Mesendoderm (in vitro differentiated cells): ENCODE measurements around the gene NLRP7.
"Not testable (repeated sequence)": the region's sequence is repeated elsewhere in the genome, so short reads cannot be mapped to it uniquely, and the experiment has no call there.

Experiments used
- DNase-seq: peaks from one replicate; pipeline ENCODE4 v3.0.0; 2013
- H2AK5ac ChIP-seq: 2 replicates; pipeline ENCODE4 v1.6.1; 2013; ENCODE audit warnings: low read length, inconsistent platforms
- H2BK120ac ChIP-seq: 2 replicates; pipeline ENCODE4 v1.6.1; 2013; ENCODE audit warnings: low read depth, mild to moderate bottlenecking, low read length, moderate library complexity, mixed read lengths
- H2BK15ac ChIP-seq: replicated peaks from 2 replicates; pipeline ENCODE4 v1.6.1; 2013; ENCODE audit warnings: low read depth, mild to moderate bottlenecking, moderate library complexity
- H2BK5ac ChIP-seq: 2 replicates; pipeline ENCODE4 v1.6.1; 2013; ENCODE audit warnings: low read length, inconsistent platforms
- H3K18ac ChIP-seq: 2 replicates; pipeline ENCODE4 v1.6.1; 2013; ENCODE audit warnings: mild to moderate bottlenecking, low read length, mixed read lengths
- H3K23ac ChIP-seq: one replicate; pipeline ENCODE4 v1.6.1; 2013; ENCODE audit warnings: low read length
- H3K27ac ChIP-seq: 2 replicates; pipeline ENCODE4 v1.5.1; 2013; ENCODE audit warnings: low read depth, mild to moderate bottlenecking, inconsistent platforms, low read length, moderate library complexity
- H3K27me3 ChIP-seq: 2 replicates; pipeline ENCODE4 v1.6.1; 2013; ENCODE audit warnings: low read length, control low read depth, mild to moderate bottlenecking, inconsistent platforms; ENCODE audit not compliant: insufficient read depth, poor library complexity
- H3K36me3 ChIP-seq: 2 replicates; pipeline ENCODE4 v1.6.1; 2013; ENCODE audit warnings: low read length, inconsistent platforms; ENCODE audit not compliant: control insufficient read depth, insufficient read depth
- H3K4ac ChIP-seq: one replicate; pipeline ENCODE4 v1.6.1; 2013; ENCODE audit warnings: low read depth, mild to moderate bottlenecking, low read length, moderate library complexity
- H3K4me1 ChIP-seq: 2 replicates; pipeline ENCODE4 v1.6.1; 2013; ENCODE audit warnings: low read depth, low read length, inconsistent platforms; ENCODE audit not compliant: control insufficient read depth
- H3K4me2 ChIP-seq: 2 replicates; pipeline ENCODE4 v1.6.1; 2013; ENCODE audit warnings: low read length
- H3K4me3 ChIP-seq: 2 replicates; pipeline ENCODE4 v1.5.1; 2013; ENCODE audit warnings: mild to moderate bottlenecking, low read length
- H3K56ac ChIP-seq: one replicate; pipeline ENCODE4 v1.6.1; 2013; ENCODE audit warnings: low read length
- H3K79me1 ChIP-seq: 2 replicates; pipeline ENCODE4 v1.6.1; 2013; ENCODE audit warnings: low read length, inconsistent platforms
- H3K79me2 ChIP-seq: 2 replicates; pipeline ENCODE4 v1.6.1; 2013; ENCODE audit warnings: mild to moderate bottlenecking, low read length; ENCODE audit not compliant: control insufficient read depth, insufficient read depth
- H3K9ac ChIP-seq: 2 replicates; pipeline ENCODE4 v1.6.1; 2013; ENCODE audit warnings: low read length, inconsistent platforms
- H4K5ac ChIP-seq: one replicate; pipeline ENCODE4 v1.6.1; 2013; ENCODE audit warnings: low read length
- H4K8ac ChIP-seq: one replicate; pipeline ENCODE4 v1.6.1; 2013; ENCODE audit warnings: low read depth, mild to moderate bottlenecking, control low read depth, low read length, moderate library complexity
- WGBS: extraction: QIAGEN DNeasy Blood & Tissue Kit; methylation state at CpG from one replicate; pipeline ENCODE4 v1.1.7; 2013; ENCODE audit warnings: low lambda C conversion rate, missing lambda C conversion rate; ENCODE audit not compliant: insufficient coverage; ENCODE audit errors: extremely low coverage; 5-methylcytosine and 5-hydroxymethylcytosine counted together

The NLRP7 gene

GRCh38 chr19:54952591-54953344 lies 5.4 kb upstream of the NLRP7 start:
- H3K79me1 ChIP-seq = no peaks in the 10 kb centered on the region
- H3K4me2 ChIP-seq = no peak overlapping the region
- H3K4ac ChIP-seq = no peak overlapping the region
- no peak overlapping the region for H2BK120ac ChIP-seq
- no peak overlapping the region for H4K8ac ChIP-seq
- no peak overlapping the region for H4K5ac ChIP-seq
- peak overlapping the region; percentile 65 for H3K56ac ChIP-seq
- no peak overlapping the region for H2BK5ac ChIP-seq
- H3K23ac ChIP-seq = no peak overlapping the region
- H2BK15ac ChIP-seq = no peak overlapping the region
- no peaks in the 10 kb centered on the region for H3K27me3 ChIP-seq
- H2AK5ac ChIP-seq = no peak overlapping the region
- no peak overlapping the region for H3K4me3 ChIP-seq
- no peaks in the 10 kb centered on the region for H3K36me3 ChIP-seq
- H3K27ac ChIP-seq = peak overlapping the region; percentile 32
- H3K18ac ChIP-seq = no peak overlapping the region
- DNase-seq = peak; percentile 85
- H3K4me1 ChIP-seq = no peaks in the 10 kb centered on the region
- H3K9ac ChIP-seq = no peak overlapping the region
- no peaks in the 10 kb centered on the region for H3K79me2 ChIP-seq
- no CpG with 5 or more reads among the region's 23 CpGs for WGBS

DNA sequence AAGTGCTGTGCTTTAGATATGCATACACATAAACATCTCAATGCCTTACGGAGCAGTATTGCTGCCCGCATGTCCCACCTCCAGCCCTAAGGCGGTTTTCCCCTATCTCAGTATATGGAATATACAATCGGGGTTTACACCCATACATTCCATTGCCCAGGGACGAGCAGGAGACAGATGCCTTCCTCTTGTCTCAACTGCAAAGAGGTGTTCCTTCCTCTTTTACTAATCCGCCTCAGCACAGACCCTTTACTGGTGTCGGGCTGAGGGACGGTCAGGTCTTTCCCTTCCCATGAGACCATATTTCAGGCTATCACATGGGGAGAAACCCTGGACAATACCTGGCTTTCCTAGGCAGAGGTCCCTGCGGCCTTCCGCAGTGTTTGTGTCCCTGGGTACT lies 3.2 kb upstream of the NLRP7 start:
- H3K27me3 ChIP-seq, H3K23ac ChIP-seq, H3K4me2 ChIP-seq, H3K4ac ChIP-seq, H2BK15ac ChIP-seq, DNase-seq, H3K27ac ChIP-seq, H3K18ac ChIP-seq, H3K4me3 ChIP-seq, H2AK5ac ChIP-seq, H4K5ac ChIP-seq, H3K36me3 ChIP-seq, H3K9ac ChIP-seq, H3K79me1 ChIP-seq, H4K8ac ChIP-seq, H3K4me1 ChIP-seq, H3K56ac ChIP-seq, H2BK120ac ChIP-seq, H2BK5ac ChIP-seq, H3K79me2 ChIP-seq: not testable (repeated sequence)
- no CpG with 5 or more reads among the region's 10 CpGs for WGBS

- no peak for DNase-seq
Observed at GRCh38 chr19:54949412-54949811, 2.1 kb upstream of the NLRP7 start.

GRCh38 chr19:54943772-54944361 lies 3.5 kb downstream of the NLRP7 start:
- not testable (repeated sequence) for H3K27me3 ChIP-seq, H3K4ac ChIP-seq, H3K23ac ChIP-seq, H4K5ac ChIP-seq, H3K4me2 ChIP-seq, H3K4me3 ChIP-seq, H3K18ac ChIP-seq, H4K8ac ChIP-seq, H2BK5ac ChIP-seq, H3K4me1 ChIP-seq, H3K79me1 ChIP-seq, H2BK120ac ChIP-seq, H3K79me2 ChIP-seq, H3K9ac ChIP-seq, H2BK15ac ChIP-seq, H2AK5ac ChIP-seq, H3K36me3 ChIP-seq
- Histone ChIP-seq H3K56ac (peak overlapping the region; percentile 57), H3K27ac (peak overlapping the region; percentile 42)
- no CpG with 5 or more reads among the region's 11 CpGs for WGBS
- peak; percentile 83 for DNase-seq

More at GRCh38 chr19:54949412-54949811, 2.1 kb upstream of the NLRP7 start:
- H3K23ac ChIP-seq = no peak overlapping the region
- H3K18ac ChIP-seq = no peak overlapping the region
- H2AK5ac ChIP-seq = no peak overlapping the region
- H3K4me1 ChIP-seq = no peaks in the 10 kb centered on the region
- no peak overlapping the region for H3K56ac ChIP-seq
- H4K5ac ChIP-seq = no peak overlapping the region
- no peak overlapping the region for H2BK15ac ChIP-seq
- WGBS = no CpG with 5 or more reads among the region's 2 CpGs
- no peaks in the 10 kb centered on the region for H3K79me2 ChIP-seq
- H3K4ac ChIP-seq = no peak overlapping the region
- H3K4me2 ChIP-seq = no peak overlapping the region
- no peaks in the 10 kb centered on the region for H3K27me3 ChIP-seq
- H3K9ac ChIP-seq = no peak overlapping the region
- H2BK5ac ChIP-seq = no peak overlapping the region
- no peaks in the 10 kb centered on the region for H3K79me1 ChIP-seq
- no peak overlapping the region for H4K8ac ChIP-seq
- H2BK120ac ChIP-seq = no peak overlapping the region
- no peak overlapping the region for H3K27ac ChIP-seq
- H3K4me3 ChIP-seq = no peak overlapping the region
- H3K36me3 ChIP-seq = no peaks in the 10 kb centered on the region

GRCh38 chr19:54939538-54939937 lies 7.8 kb downstream of the NLRP7 start:
- DNase-seq, H3K36me3 ChIP-seq, H2BK15ac ChIP-seq, H3K4ac ChIP-seq, H2BK120ac ChIP-seq, H3K79me2 ChIP-seq, H2BK5ac ChIP-seq, H3K27me3 ChIP-seq, H3K23ac ChIP-seq, H3K27ac ChIP-seq, H4K8ac ChIP-seq, H3K4me1 ChIP-seq, H3K56ac ChIP-seq, H3K4me3 ChIP-seq, H3K9ac ChIP-seq, H3K18ac ChIP-seq, H3K79me1 ChIP-seq, H4K5ac ChIP-seq, H2AK5ac ChIP-seq, H3K4me2 ChIP-seq: not testable (repeated sequence)
- no CpG with 5 or more reads among the region's 28 CpGs for WGBS
